GM18909 (cell line): ENCODE results near the gene PLCB4.
"Not testable (repeated sequence)": the region's sequence is repeated elsewhere in the genome, so short reads cannot be mapped to it uniquely, and the experiment has no call there.

Experiments used
- ATAC-seq: cut with Tn5 transposase; IDR thresholded peaks from one replicate; pipeline ENCODE4 v1.9.1; 2021; ENCODE audit warnings: mild to moderate bottlenecking; ENCODE audit not compliant: unreplicated experiment, poor library complexity

Gene PLCB4

DNA sequence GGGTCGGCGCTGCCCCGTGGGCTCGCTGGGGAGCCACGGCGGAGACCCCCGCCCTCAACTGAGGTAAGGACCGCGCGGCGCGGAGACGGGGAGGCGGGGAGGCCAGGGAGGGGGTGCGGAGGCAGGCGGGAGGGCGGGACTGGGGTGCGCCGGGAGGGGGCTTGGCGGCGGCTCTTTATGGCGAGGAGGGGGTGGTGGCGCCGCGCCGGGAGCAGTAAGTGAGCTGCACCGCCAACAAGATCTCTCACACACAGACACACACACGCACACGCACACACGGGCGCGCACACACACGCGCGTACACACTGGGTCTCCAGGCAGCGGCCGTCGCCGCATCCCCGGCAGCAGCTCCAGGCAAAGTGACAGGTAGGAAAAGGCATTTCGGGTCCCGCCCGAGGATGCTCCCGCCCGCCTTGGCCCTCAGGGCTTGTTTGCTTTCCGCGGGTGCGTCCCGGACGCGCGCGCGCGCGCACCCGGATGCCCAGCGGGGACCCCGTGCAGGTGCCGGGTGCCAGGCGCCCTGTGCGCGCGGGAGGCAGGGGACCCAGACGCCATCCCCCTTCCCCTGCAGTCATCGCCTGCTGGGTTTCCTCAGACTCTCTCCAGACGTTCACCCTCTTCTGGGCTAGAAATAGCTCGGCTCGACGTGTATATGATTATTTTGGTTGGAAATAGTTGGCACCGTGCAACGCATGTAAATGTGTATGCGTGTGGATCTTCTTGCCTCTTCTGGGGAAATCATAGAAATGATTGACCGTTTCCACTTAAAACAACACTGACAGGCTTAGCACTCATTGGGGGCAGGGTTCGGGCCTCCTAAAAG lies at the start of gene PLCB4:
PLCB4 (plus strand) TSS at position 247 of the 823 bp plus-strand sequence. CDS start 238,728 bp downstream, outside the sequence.
- ATAC-seq = no peak

DNA sequence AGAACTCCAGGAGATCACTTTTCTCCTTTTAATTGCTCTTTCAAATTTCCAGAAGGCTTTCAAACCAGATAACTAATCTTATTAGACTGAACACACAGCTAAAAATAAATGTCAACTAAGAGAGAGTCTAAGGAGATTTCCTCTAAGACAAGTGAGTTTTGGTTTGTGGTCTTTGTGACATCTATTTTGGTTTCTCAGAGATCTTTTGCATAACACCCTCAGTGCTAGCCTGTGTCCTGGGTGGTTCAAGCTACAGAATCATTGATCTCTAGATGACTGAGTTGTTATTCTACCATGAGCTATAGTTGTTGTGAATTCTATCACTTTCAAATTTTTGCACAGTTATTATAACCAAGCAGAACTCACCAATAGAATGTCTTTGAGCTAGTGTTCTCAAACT lies 49.1 kb upstream of the PLCB4 start:
- ATAC-seq = no peak

DNA sequence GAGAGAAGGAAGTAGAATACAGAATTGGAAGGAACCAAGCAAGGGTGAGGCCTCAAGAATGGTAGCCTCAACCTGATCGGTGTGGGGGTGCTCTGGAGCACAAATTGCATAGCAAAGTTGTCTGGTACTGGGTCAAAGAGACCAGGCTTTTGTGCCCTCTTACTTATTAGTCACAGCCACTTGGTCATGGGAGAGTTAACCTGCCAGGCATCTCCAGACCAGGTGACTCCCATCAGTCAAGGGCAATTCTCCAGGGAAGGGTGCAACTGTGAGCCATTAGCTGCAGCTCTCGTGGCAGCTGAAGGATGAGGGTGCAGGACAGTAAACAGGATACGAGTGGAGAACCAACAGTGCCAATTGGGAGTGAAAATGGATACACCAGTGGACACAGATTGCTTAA lies 47.7 kb upstream of the PLCB4 start:
- no peak for ATAC-seq

DNA sequence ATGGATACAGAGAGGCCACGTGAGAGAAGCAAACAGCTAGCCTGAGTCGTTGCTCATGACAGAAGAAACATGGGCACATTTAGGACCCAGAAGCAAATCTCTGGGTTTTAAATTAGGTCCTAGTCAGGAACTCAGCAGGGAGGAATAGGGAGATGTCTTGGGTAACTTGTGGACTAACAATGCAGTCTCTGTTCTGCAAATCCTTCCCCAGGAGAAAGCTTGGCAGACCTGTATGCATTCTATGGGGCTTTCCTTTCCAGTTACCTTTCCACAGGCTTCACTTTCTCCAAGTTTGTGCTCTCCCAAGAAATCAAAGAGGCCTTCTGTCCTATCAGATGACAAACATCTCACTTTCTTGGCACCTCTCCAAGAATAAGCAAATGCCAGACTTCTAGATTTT lies 47.2 kb upstream of the PLCB4 start:
- no peak for ATAC-seq

DNA sequence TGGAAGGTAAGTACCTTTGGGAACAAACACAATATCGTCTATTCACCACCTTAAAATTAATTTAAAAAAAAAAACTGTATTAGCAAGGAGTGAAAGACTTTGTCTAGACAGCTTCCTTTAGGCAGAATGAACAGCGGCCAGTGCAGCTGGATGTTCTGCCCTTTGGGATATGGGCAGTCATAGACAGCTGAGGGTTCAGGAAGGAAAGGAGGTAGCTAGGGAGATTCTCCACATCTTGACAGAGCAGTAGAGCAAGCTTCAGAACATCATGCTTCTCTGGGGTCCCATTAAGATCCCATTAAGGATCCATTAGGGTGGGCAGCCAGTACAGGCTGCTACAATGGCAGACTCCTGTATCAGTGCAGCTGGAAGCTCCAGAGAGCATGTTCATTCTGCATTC lies 46.5 kb upstream of the PLCB4 start:
- no peak for ATAC-seq

DNA sequence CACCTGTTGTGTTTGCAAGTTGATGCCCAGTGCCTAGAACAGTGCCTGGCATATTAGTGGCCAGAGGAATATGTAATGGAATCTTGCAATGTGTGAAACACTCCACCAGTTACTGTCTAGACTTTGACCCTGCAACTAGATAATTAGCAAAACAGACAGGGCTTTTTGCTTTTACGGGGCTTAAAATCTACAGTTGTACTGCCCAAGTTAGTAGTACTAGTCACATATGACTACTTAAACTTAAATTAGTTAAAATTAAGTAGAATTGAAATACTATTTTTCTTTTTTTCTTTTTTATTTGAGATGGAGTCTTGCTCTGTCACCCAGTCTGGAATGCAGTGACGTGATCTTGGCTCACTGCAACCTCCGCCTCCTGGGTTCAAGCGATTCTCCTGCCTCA lies 44.3 kb upstream of the PLCB4 start:
- no peak for ATAC-seq

DNA sequence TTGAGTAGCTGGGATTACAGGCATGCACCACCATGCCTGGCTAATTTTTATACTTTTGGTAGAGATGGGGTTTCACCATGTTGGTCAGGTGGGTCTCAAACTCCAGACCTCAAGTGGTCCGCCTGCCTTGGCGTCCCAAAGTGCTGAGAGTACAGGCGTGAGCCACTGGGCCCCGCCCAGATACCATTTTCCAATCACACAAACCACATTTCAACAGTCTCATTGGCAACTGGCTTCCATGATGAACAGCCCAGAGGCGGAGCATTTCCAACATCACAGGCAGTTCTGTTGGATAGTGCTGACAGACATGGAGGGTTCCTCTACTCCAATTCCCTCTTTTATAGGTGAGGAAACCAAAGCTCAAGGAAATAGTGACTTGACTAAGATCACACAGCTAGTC lies 43.9 kb upstream of the PLCB4 start:
- ATAC-seq = no peak

DNA sequence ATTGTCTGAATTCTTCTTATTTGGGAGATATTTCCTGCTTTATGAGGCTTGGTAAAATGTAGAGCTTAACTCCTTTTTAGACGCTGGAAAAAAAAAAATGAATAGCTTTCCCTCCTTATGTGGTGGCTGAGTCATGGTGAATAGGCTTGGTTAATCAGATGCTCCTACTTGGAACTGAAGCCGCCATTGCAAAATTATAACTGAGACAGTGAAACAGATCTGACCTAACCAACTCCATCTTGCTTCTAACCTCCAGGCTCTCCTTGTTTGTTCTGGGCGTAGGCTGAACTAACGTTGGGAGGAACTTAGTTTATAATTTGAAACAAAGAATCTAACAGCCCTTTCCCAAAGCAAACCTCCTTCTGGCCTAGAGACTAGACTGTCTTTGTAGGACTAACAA lies 43.2 kb upstream of the PLCB4 start:
- ATAC-seq = no peak

DNA sequence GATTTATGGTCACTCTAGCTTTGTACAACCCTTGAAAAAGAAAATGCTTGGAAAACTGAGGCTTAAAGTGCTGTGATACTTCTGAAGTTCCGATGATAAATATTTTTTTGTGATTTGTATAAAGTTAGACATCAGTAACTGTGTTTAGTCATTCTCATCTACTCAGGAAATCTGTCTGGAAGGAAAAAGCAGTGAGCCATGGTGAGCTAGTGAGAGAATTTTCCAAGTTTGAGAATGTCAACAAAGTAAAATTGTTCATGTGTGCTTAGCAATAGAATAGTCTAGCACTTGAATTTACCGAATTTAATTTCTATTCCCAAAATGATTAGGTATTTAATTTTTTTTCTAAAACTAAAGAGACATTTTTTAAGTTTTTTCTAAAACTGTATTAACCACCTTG lies 41.3 kb upstream of the PLCB4 start:
- no peak for ATAC-seq

DNA sequence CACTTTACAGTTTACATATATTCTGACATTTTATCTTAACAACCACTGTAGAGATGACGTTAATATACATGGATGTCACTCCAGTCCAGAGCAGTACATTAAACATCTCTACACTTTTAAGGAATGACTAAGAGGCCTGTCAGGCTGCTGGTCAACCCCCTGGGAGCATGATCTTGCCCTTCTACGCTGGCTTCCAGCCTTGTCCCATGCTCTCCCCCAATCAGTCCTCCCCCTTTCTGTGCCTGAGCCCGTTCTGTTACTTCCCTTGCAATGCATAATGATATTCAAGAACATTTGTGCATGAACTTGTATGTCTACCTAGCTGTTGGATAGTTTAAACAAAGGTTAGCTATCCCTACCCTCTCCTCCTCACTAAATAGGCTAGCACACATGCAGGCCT lies 40.5 kb upstream of the PLCB4 start:
- no peak for ATAC-seq

DNA sequence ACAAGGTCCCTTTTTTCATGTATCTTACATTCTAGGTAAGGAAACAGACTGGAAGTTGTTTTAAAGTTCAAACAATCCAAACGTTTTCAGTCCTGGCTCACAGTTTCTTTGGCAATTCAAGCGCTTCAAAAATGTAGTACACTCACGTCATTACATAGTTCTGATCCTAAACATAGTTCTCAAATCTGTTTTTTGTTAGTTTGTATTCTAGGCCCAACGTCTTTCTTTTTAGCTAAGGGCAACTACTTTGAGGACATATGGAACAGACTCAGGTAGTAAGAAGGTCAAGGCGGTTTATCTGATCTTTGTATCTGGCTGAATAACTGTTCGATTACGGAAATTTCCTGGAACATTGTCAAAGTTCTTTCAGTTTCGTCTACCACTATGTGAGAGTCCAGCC lies 36.9 kb upstream of the PLCB4 start:
- no peak for ATAC-seq

DNA sequence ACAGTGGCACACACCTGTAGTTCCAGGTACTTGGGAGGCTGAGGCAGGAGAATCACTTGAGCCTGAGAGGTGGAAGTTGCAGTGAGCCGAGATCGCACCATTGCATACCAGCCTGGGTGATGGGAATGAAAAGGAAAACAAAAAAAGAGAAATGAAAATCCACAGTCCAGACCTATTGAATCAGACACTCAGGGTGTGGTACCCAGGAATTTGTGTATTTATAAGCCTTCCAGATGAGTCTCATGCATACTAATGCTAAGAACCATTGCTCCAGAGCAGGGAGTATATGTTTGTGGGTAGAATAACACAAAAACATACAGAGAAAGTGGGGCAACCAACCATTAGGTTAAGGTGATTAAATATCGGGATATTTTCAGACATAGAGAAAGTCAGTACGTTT lies 36.1 kb upstream of the PLCB4 start:
- ATAC-seq = no peak

DNA sequence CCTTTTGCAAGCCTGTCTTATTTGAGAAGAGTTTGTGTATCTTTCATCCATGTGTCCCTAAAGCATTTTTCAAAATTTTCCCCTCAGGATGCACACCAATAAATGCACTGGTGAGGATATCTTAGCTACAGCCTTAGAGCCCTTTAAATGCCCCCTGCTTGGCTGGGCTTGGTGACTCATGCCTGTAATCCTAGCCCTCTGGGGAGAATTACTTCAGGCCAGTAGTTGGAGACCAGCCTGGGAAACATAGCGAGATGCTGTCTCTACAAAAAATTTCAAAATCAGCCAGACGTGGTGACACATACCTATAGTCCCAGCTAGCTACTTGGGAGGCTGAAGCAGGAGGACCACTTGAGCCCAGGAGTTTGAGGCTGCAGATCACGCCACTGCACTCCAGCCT lies 33.8 kb upstream of the PLCB4 start:
- ATAC-seq = no peak

DNA sequence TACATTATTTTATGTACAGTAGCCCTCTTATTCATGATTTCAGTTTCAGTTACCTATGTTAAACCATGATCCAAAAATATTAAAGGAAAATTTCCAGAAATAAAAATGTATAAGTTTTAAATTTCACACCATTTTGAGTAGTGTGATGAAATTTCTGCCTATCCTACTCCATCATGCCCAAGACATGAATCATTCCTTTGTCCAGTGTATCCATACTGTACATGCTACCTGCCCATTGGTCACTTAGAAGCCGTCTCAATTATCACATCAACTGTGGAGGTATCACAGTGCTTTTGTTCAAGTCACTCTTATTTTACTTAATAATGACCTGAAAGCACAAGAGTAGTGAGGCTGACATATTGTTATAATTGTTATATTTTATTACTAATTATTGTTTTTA lies 32.3 kb upstream of the PLCB4 start:
- ATAC-seq = no peak

DNA sequence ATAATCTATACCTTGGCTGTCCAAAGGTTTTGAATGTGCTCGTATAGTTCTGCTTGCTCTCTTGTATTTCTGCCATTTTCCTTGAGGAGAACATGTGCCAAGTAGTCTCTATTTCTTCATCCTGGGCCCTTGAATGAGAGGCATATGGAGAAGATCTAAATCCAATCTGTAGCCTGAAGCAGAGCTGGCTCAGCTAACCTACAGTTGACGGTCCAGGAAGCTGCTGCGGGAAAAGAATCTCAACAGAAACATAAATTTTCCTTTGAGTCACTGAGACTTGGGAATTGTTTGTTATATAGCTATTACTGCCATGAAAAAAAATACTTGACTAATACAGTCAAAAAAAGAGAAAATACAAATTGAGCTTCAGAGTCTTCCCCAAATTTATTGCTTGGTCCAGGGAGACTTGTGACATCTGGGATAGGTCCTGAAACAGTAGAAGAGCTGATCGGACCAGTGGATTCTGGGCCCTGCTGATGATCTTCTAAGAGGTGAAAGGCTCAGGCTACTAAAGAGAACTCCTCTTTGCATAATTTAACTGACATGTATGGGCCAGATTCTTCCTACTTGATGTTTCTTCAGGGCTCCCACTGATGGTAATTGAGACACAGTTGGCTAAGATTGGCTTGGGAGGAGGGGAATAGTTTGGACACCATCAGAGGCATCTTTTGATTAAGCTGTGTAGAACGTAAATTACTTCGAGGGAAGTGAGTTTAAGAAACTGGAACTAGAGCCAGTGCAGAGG lies 29.9 kb upstream of the PLCB4 start:
- no peak for ATAC-seq

DNA sequence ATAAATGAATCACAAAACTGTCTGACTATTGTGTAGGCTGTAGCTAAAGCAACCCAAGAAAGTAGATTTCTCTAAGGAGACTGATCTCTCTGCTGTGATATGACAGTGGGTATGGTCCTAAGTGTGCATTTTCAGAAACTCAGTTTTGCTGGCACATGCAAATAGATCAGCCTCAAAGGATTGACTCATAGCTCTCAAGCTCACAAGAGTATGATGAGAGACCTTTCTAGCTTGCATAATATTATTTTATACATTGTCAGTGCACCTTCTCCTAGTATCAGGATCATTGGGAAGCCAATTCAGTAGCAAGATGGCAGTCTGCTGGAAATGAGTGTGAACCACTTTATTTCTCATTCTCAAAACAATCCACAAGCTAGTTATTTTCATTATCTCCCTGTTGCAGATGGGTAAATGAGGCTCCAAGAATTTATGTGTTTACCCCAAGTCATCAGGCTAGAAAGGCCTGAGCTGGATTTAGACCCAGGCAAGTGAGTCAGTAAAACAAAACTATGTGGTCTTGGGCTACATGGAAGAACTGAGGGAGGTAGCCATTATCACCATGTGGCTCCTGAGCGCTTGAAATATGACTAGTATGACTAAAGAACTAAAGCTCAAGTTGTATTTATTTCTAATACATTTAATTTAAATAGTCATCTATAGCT lies 27.9 kb upstream of the PLCB4 start:
- no peak for ATAC-seq

DNA sequence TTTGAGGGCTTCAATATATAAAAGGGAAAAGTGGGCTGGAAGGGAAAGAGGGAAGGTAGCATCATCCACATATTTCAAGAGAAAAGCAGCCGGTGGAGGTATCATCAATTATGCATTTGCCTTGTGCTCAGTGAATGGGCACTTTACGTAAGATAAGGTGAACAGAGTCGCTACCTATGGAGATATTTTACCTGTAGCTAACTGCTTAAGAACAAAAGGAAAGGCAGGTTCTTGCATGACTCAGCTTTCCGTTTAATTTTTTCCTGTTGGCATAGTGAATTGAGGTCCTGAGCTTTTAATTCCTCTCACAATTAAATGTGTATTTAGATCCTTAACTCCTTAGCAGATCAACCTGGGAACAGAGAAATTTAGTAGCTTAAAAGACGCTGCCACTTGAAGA lies 25.5 kb upstream of the PLCB4 start:
- ATAC-seq = no peak

DNA sequence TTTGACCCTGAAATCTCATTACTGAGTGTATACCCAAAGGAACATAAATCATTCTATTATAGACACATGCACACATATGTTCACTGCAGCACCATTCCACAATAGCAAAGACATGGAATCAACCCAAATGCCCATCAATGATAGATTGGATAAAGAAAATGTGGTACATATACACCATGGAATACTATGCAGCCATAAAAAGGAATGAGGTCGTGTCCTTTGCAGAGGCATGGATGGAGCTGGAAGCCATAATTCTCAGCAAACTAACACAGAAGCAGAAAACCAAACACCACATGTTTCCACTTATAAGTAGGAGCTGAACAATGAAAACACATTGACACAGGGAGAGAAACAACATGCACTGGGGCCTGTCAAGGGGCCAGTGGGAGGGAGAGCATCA lies 21.0 kb upstream of the PLCB4 start:
- not testable (repeated sequence) for ATAC-seq

DNA sequence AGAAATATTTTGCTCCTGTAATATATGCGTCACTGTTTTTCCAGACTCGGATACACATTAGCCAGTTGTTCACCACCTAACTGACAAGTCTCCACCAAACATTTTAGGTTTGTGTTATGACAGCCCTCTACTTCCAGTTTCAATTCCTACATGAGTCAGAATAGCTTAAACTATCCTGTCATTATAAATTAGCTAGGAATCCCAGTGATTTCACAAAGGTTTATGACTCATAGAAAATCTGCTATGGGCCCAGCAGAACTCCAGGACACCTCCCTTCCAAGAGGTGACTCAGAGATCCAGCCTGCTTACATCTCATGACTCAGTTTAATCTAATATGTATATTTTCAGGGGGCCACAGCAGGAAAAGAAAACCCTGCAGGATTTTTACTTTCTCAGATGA lies 17.4 kb upstream of the PLCB4 start:
- ATAC-seq = no peak

DNA sequence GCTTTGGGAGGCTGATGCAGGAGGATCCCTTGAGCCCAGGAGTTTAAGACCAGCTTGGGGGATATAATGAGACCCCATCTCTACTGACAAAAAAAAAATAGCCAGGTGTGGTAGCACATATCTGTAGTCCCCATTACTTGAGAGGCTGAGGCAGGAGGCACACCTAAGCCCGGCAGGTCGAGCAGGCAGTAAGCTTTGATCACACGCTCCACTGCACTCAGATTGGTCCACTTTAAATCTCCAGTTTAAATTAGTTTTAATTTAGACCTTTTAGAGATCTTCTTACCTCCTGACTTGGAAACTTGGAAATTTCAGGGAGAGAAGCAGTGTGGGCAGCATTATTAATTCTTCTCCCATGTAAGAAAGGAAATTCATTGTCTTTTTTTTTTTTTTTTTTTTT lies 16.8 kb upstream of the PLCB4 start:
- ATAC-seq = no peak

DNA sequence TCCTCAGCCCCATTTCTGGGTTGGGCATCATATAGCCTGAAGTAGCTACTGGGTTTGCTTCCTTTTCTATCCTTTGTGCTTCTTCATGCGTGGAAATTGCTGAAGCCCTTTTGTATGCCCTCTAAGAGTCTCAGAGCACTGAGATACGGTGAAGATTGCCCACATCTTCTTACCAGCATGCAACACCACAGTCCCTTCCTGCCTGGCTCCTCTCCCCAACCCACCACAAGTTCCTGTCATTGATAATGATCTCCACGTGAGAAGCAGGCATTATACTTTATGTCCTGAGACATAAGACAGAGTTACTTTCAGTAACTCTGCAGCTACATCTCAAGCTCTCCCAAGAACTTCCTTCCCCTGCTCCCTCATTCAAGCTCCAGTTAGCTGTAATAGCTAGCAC lies 15.8 kb upstream of the PLCB4 start:
- ATAC-seq = no peak
